IPS DF 6.9 (cell line): ENCODE data around the gene TRAF2.

Experiments used
- DNase-seq: peaks from one replicate; pipeline ENCODE4 v3.0.0-alpha.2; 2013; ENCODE audit warnings: low read depth, low spot score
- H3K27ac ChIP-seq: one replicate; pipeline ENCODE4 v1.5.1; 2013; ENCODE audit warnings: low read length, control low read depth
- H3K27me3 ChIP-seq: 2 replicates; pipeline ENCODE4 v1.6.1; 2013; ENCODE audit warnings: mild to moderate bottlenecking, low read length; ENCODE audit not compliant: control insufficient read depth, insufficient read depth
- H3K36me3 ChIP-seq: 2 replicates; pipeline ENCODE4 v1.6.1; 2013; ENCODE audit warnings: low read length; ENCODE audit not compliant: control insufficient read depth, insufficient read depth
- H3K4me1 ChIP-seq: 2 replicates; pipeline ENCODE4 v1.6.1; 2013; ENCODE audit warnings: low read length; ENCODE audit not compliant: control insufficient read depth, insufficient read depth
- H3K4me3 ChIP-seq: 2 replicates; pipeline ENCODE4 v1.5.1; 2013; ENCODE audit warnings: mild to moderate bottlenecking, low read length
- H3K9me3 ChIP-seq: 2 replicates; pipeline ENCODE4 v1.6.1; 2013; ENCODE audit warnings: low read length, inconsistent platforms; ENCODE audit not compliant: control insufficient read depth, insufficient read depth
- WGBS: extraction: QIAGEN DNeasy Blood & Tissue Kit; methylation state at CpG from one replicate; pipeline ENCODE4 v1.1.7; 2013; ENCODE audit warnings: mixed read lengths, missing lambda C conversion rate; ENCODE audit not compliant: insufficient read length, insufficient coverage; 5-methylcytosine and 5-hydroxymethylcytosine counted together

Gene TRAF2

DNA sequence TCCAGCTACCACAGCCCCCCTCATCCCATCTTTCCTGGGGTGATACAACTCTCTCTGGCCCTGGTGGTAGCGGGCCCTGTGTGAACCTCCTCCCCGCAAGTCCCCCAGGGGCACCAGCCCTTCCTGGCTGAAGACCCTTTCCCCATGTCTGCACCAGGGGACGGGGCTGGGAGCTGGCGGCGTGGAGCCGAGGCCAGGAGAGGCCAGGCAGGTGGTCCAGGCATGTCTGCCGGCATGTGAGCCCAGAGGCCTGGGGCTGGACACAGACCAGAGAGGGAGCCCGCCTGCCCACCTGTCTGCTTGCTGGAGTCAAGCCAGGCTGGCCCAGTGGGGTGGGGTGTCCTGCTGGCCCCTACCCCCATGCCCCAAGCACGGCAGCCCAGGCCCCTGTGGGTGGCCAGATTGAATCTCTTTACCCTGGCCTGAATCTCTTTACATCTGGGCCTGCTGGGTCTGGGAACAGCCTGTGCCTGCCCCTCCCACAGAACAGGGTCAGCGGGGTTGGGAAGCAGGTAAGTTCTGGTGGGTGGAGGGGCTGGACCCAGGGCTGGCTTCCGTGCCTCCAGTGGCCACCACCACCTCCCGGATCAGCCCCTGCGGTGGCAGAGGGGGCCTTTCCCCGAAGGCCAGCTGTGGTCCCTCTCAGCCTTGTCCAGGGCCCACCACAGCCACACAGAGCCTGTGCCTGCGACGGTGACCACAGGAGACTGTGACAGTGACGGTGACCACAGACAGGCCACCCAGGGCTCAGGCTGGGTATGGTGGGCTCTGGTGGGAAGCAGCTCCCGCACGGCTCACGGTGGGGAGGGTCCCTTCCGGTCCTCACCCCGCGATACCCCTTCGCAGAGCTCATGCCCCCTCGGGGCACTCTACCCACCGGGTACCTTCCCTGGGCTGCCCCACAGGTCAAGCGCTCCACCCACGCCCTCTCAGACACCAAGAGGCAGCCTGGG lies 72.9 kb downstream of the TRAF2 start:
- WGBS = no CpG with 5 or more reads among the region's 28 CpGs
- Histone ChIP-seq H3K4me1 (no peaks in the 10 kb centered on the region), H3K36me3 (no peaks in the 10 kb centered on the region; the same call in 1 of the 2 replicates), H3K27me3 (no peaks in the 10 kb centered on the region), H3K9me3 (no peaks in the 10 kb centered on the region), H3K4me3 (no peak overlapping the region), H3K27ac (no peak overlapping the region)
- no peak for DNase-seq

DNA sequence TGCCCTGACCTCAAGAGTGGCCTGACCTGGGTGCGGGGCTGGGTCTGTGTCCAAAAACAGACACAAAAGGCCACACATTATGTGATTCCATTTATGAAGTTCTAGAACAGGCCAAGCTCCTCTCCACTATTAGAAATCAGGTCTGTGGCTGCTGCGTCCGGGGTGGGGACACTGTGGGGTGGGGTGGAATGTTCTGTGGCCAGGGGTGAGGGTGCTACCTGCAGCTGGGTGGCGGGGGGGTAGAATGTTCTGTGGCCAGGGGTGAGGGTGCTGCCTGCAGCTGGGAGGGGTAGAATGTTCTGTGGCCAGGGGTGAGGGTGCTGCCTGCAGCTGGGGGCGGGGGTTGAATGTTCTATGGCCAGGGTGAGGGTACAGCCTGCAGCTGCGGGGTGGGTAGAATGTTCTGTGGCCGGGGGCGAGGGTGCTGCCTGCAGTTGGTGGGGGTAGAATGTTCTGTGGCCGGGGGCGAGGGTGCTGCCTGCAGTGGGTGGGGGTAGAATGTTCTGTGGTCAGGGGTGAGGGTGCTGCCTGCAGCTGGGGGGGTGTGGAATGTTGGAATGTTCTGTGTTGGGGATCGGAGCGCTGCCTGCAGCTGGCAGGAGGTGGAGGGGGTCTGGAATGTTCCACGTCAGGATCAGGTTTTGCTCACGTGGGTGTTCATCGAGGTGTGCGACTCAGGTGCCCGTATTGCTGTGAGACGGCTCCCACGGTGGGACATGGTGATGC lies 74.1 kb downstream of the TRAF2 start:
- no CpG with 5 or more reads among the region's 19 CpGs for WGBS
- DNase-seq = no peak
- Histone ChIP-seq H3K27ac (no peak overlapping the region), H3K36me3 (no peaks in the 10 kb centered on the region), H3K9me3 (no peaks in the 10 kb centered on the region), H3K4me1 (no peaks in the 10 kb centered on the region), H3K4me3 (no peak overlapping the region), H3K27me3 (no peaks in the 10 kb centered on the region)

DNA sequence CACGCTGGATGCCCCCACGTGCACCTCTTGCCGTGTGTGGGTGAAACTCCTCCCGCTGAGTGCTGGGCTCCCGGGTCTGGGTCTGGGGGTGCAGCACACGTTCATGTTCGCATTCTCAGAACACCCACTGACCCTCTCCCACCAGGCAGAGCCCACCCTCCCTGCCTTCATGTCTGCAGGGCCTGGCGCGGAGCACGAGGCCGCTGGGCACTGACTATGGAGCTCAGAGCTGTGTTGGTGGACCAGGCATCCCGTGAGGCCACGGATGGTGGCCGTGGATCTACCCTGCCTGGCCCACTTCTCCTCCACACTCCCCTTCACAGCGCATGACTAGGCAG lies 74.6 kb downstream of the TRAF2 start:
- Histone ChIP-seq H3K4me1 (peaks cover 3% of the 10 kb centered on the region; the same call in 1 of the 2 replicates), H3K4me3 (no peak overlapping the region), H3K27me3 (no peaks in the 10 kb centered on the region)

DNA sequence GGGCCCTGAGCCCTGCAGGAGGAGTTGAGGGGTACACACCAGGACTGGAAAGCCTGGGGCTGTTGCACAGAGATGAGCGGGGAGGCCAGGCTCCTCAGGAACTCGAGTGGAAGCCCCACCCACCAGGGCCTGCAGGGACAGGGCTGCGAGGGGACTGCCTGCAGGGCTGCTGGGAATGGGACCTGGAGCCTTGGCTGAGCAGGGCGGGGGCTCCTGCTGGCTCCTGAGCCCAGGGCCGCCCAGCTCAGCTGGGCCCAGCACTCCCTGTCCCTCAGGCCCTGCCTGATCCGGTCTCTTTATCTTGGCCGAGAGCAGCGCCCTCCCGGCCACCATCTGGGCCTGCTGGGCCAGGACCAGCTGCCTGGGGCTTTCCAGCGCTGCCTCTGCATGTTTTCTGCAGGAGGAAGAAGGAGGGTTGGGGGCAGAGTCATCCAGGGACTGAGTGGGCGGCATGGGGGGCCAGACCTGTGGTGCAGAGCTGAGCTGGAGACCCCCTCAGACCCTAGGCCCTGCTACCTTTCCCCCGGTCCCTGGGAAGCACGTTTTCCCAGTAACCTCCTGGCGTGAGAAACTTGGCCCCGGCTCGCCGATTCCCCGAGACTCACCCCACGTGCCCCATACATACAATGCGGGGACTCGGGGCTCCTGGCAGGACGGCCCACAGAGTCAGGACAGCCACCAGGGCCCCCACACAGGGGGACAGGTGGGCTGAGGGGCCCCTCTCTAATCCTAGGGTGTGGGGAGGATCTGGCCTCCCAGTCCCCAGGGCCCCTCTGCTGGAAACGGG lies 75.2 kb downstream of the TRAF2 start:
- H3K27me3 ChIP-seq = no peaks in the 10 kb centered on the region
- no CpG with 5 or more reads among the region's 23 CpGs for WGBS
- H3K36me3 ChIP-seq = no peaks in the 10 kb centered on the region
- no peak overlapping the region for H3K27ac ChIP-seq
- DNase-seq = no peak
- H3K9me3 ChIP-seq = no peaks in the 10 kb centered on the region
- H3K4me3 ChIP-seq = no peak overlapping the region
- peaks cover 5% of the 10 kb centered on the region; the same call in 1 of the 2 replicates for H3K4me1 ChIP-seq

More for the DNA sequence above, 74.6 kb downstream of the TRAF2 start:
- WGBS = no CpG with 5 or more reads among the region's 15 CpGs
- DNase-seq = no peak
- Histone ChIP-seq H3K36me3 (no peaks in the 10 kb centered on the region), H3K9me3 (no peaks in the 10 kb centered on the region), H3K27ac (no peak overlapping the region)

DNA sequence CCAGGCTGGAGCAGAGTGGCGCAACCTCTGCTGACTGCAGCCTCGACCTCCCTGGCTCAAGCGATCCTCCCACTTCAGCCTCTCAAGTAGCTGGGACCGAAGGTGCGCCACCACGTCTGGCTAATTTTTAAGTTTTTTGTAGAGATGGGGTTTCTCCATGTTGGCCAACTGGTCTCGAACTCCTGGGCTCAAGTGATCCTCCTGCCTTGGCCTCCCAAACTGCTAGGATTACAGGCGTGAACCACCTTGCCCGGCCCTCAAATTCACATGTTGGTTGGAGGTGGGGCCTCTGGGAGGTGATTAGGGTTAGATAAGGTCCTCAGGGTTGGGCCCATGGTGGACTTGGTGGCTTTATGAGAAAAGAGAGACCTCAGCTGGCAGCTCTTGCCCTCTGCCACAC lies 75.8 kb downstream of the TRAF2 start:
- no peaks in the 10 kb centered on the region for H3K9me3 ChIP-seq
- WGBS = no CpG with 5 or more reads among the region's 9 CpGs
- H3K4me3 ChIP-seq = no peak overlapping the region
- H3K4me1 ChIP-seq = peaks cover 5% of the 10 kb centered on the region; the same call in 1 of the 2 replicates
- H3K36me3 ChIP-seq = no peaks in the 10 kb centered on the region
- DNase-seq = no peak
- no peak overlapping the region for H3K27ac ChIP-seq
- H3K27me3 ChIP-seq = no peaks in the 10 kb centered on the region

DNA sequence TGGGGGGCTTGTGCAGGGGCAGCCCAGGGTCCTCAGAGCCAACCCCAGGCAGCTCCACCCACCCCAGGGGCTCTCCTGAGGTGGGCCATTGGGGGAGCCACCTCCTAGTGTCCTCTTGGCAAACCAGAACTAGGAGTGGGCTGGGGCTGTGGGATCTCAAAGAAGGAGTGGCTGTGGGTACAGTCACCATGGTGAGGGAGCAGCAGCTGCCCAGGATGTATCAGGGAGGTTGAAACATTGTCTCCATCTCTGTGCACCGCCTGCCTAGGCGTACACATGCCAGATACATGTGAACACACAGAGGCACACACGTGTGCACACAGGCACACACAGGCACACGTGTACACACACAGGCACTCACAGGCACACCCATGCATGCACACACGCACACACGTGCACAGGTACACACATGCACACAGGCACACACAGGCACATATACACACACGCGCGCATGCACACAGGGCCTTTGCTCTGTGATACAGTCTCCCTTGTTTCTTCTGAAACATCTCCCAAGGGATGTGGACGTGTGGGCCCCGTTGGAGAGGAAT lies 76.5 kb downstream of the TRAF2 start:
- H3K36me3 ChIP-seq = no peaks in the 10 kb centered on the region
- no CpG with 5 or more reads among the region's 11 CpGs for WGBS
- peaks cover 5% of the 10 kb centered on the region; the same call in 1 of the 2 replicates for H3K4me1 ChIP-seq
- H3K27ac ChIP-seq = no peak overlapping the region
- H3K4me3 ChIP-seq = no peak overlapping the region
- no peaks in the 10 kb centered on the region for H3K27me3 ChIP-seq
- no peak for DNase-seq
- H3K9me3 ChIP-seq = no peaks in the 10 kb centered on the region

DNA sequence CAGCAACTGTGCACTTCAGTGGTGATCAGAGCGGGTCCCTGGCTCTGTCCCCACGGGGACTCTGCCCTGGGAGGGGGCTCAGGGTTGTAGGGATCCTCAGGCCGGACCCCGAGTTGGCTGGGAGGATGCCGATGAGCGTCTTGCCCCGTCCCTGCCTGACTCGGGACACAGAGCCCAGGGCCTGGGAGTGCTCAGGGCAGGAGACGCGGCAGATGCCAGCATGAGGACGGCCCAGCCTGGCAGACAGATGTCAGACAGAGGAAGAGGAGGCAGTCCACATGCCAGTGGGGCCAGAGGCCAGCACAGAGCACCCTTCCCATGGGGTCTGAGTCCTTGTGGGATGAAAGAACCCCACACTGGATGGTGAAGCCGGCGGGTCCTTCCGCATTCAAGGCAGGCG lies 77.0 kb downstream of the TRAF2 start:
- Histone ChIP-seq H3K27ac (no peak overlapping the region), H3K4me1 (peaks cover 5% of the 10 kb centered on the region; the same call in 1 of the 2 replicates), H3K36me3 (no peaks in the 10 kb centered on the region), H3K9me3 (no peaks in the 10 kb centered on the region), H3K27me3 (no peaks in the 10 kb centered on the region), H3K4me3 (no peak overlapping the region)
- no CpG with 5 or more reads among the region's 15 CpGs for WGBS
- no peak for DNase-seq

DNA sequence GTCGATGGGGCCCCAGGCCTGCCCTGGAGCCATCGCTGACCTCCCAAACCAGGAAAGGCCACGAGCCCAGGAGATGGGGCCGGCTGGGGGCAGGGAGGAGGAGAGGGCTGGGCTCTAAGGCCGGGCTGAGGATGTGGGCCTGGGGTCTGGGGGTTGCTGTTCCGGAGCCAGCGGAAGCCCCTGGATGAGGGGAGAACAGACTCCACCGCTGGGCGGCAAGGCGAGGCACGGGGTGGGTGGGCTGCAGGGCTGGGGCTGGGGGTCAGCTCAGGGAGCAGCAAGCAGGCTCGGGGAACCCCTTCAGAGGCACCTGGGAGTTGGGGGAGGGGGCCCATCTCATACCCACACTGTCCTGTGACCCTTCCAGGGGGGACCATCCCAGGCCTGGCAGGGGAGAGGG lies 77.4 kb downstream of the TRAF2 start:
- Histone ChIP-seq H3K9me3 (no peaks in the 10 kb centered on the region), H3K36me3 (no peaks in the 10 kb centered on the region), H3K27me3 (no peaks in the 10 kb centered on the region), H3K27ac (no peak overlapping the region), H3K4me3 (no peak overlapping the region), H3K4me1 (peaks cover 5% of the 10 kb centered on the region; the same call in 1 of the 2 replicates)
- WGBS = no CpG with 5 or more reads among the region's 12 CpGs
- no peak for DNase-seq

DNA sequence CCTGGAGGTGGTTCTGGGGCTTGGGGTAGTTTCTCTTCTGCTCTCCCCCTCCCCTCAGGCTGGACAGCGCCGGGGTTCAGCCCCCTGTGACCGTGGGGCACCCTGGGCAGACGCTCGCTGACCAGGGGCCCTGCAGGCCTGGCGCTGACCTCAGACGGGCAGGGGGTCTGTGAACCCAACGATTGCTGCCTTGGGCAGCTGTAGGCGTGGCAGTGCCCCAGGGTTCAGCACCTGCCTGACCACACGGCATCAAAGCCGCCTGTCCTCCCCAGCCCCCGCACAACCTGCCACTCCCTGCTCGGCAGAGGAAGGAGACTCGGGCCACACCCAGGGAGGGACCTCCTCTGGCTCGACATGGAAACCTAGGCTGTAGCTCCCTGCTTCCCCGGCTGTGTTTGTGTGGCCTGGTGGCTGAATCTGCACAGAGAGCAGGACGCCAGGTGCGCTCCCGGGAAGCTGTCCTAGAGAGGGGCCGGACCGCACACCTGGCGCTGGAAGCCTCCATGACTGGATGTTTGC lies 77.9 kb downstream of the TRAF2 start:
- Histone ChIP-seq H3K4me1 (peaks cover 5% of the 10 kb centered on the region; the same call in 1 of the 2 replicates), H3K36me3 (no peaks in the 10 kb centered on the region), H3K4me3 (no peak overlapping the region), H3K27me3 (no peaks in the 10 kb centered on the region), H3K9me3 (no peaks in the 10 kb centered on the region), H3K27ac (no peak overlapping the region)
- no peak for DNase-seq
- WGBS = no CpG with 5 or more reads among the region's 22 CpGs
